ENCODE results near the gene GEMIN7. TPM values are rescaled to one million over a fixed set of nuclear protein-coding genes. Genes with fewer than 3 reads are reported as not detected.

Gene GEMIN7
- total RNA-seq, 4 donors from 2014 or later: 28.7 to 34.2 (median 29.6) TPM; not detected in 1

- Histone ChIP-seq H3K9me3 (no peaks in the 10 kb centered on the region), H3K27ac (no peak overlapping the region), H3K36me3 (no peaks in the 10 kb centered on the region), H3K4me3 (no peak overlapping the region), H3K27me3 (no peaks in the 10 kb centered on the region), H3K4me1 (peaks cover 0 to 7% (median 0%) of the 10 kb centered on the region in 4 donors)
- TF ChIP-seq POLR2A (IDR thresholded peaks at IDR 0.05) (no peak), CTCF (IDR thresholded peaks at IDR 0.05) (no peak)
- DNase-seq: no peak
Measured at GRCh38 chr19:45133661-45134060, 54.6 kb downstream of the GEMIN7 start.

- no peaks in the 10 kb centered on the region for H3K27me3 ChIP-seq
- no peak overlapping the region for H3K4me3 ChIP-seq
- no peak for DNase-seq
- peaks cover 0 to 5% (median 0%) of the 10 kb centered on the region in 3 donors for H3K36me3 ChIP-seq
- no peak overlapping the region for H3K27ac ChIP-seq
- peaks cover 0 to 7% (median 0%) of the 10 kb centered on the region in 4 donors for H3K4me1 ChIP-seq
- TF ChIP-seq CTCF (IDR thresholded peaks at IDR 0.05): no peak
- TF ChIP-seq POLR2A (IDR thresholded peaks at IDR 0.05): no peak
- H3K9me3 ChIP-seq: no peaks in the 10 kb centered on the region
Measured at GRCh38 chr19:45135176-45135885, 56.3 kb downstream of the GEMIN7 start.

- Histone ChIP-seq H3K27ac (peak overlapping the region in 3 of 4 donors; percentile 2 to 31 (median 3)), H3K36me3 (peaks cover 0 to 18% (median 0%) of the 10 kb centered on the region in 3 donors), H3K4me1 (peaks cover 0 to 7% (median 0%) of the 10 kb centered on the region in 4 donors), H3K4me3 (no peak overlapping the region), H3K9me3 (no peaks in the 10 kb centered on the region), H3K27me3 (no peaks in the 10 kb centered on the region)
- DNase-seq: no peak
- TF ChIP-seq POLR2A (IDR thresholded peaks at IDR 0.05): no peak
- TF ChIP-seq CTCF (IDR thresholded peaks at IDR 0.05): no peak
Measured at GRCh38 chr19:45136507-45137178, 57.6 kb downstream of the GEMIN7 start.

- peak overlapping the region in 2 of 4 donors; percentile 1 to 31 for H3K27ac ChIP-seq
- no peaks in the 10 kb centered on the region for H3K9me3 ChIP-seq
- no peak for TF ChIP-seq POLR2A (IDR thresholded peaks at IDR 0.05)
- DNase-seq: peak in 1 of 3 donors; percentile 55
- H3K4me1 ChIP-seq: peaks cover 0 to 7% (median 0%) of the 10 kb centered on the region in 4 donors
- no peaks in the 10 kb centered on the region for H3K27me3 ChIP-seq
- peaks cover 0 to 24% (median 0%) of the 10 kb centered on the region in 3 donors for H3K36me3 ChIP-seq
- no peak overlapping the region for H3K4me3 ChIP-seq
Measured at GRCh38 chr19:45137179-45137761, 58.2 kb downstream of the GEMIN7 start.

- DNase-seq: no peak
- H3K27ac ChIP-seq: no peak overlapping the region
- peaks cover 0 to 34% (median 0%) of the 10 kb centered on the region in 3 donors for H3K36me3 ChIP-seq
- no peaks in the 10 kb centered on the region for H3K27me3 ChIP-seq
- no peak overlapping the region for H3K4me3 ChIP-seq
- TF ChIP-seq CTCF (IDR thresholded peaks at IDR 0.05) (no peak), POLR2A (IDR thresholded peaks at IDR 0.05) (no peak)
- peaks cover 0 to 7% (median 0%) of the 10 kb centered on the region in 4 donors for H3K4me1 ChIP-seq
- no peaks in the 10 kb centered on the region for H3K9me3 ChIP-seq
Measured at GRCh38 chr19:45138303-45138751, 59.3 kb downstream of the GEMIN7 start.
